NCI-H2029 treated with DMSO at 0.1 percent for 48 hours (cell line): ENCODE data around the gene WIPF2.
"Not testable (repeated sequence)": the region's sequence is repeated elsewhere in the genome, so short reads cannot be mapped to it uniquely, and the experiment has no call there.

Experiments used
- DNase-seq: peaks from one replicate; lab custom pipeline; 2025; lab: John Stamatoyannopoulos, UW

WIPF2 gene

GRCh38 chr17:40295488-40296436 is 76.7 kb downstream of the WIPF2 start:
- no peak for DNase-seq

DNA sequence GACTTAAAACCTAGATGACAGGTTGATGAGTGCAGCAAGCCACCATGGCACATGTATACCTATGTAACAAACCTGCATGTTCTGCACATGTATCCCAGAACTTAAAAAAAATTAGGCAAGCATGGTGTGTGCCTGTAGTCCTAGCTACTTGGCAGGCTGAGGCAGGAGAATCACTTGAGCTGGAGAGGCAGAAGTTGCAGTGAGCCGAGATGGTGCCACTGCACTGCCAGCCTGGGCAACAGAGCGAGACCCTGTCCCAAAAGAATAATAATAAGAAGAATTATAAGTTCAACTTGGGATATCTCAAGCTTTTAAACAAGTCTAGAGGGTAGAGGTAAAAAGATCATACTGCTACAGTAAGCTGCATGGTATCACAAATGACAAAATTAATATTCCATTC is 78.4 kb downstream of the WIPF2 start:
- DNase-seq, result no peak

- no peak for DNase-seq
Measured at GRCh38 chr17:40298726-40299125, 79.6 kb downstream of the WIPF2 start.

DNA sequence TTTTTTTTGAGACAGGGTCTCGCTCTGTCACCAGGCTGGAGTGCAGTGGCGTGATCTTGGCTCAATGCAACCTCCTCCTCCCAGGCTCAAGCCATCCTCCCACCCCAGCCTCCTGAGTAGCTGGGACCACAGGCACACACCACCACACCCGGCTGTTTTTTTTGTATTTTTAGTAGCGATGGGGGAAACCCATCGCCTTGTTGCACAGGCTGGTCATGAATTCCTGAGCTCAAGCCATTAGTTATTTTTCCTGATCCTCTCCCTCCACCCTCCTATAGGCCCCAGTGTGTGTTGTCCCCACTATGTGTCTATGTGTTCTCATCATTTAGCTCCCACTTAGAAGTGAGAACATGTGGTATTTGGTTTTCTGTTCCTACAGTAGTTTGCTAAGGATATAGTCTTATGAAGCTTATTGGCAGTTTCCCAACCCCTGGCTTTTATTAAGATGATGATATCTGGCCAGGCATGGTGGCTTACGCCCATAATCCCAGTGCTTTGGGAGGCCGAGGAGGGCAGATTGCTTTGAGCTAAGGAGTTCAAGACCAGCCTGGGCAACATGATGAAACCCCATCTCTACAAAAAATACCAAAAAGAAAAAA is 80.2 kb downstream of the WIPF2 start:
- DNase-seq, result not testable (repeated sequence)

DNA sequence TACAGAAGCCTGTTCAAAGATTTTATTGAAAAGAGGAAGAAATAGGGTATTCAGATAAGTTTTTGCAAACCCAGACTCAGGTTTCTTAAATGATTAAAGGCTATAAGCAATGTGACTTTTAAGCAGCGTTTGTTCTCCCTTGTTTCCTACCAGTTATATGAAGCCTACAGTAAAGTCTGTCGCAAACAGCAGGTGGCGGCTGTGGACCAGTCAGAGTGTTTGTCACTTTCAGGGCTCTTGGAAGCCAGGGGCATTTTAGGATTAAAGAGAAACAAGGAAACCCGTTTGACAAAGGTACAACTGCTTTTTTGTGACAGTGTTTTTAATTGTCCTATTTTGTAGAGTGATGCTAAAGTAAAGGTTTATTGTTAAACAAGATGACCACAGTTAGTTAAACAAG is 82.2 kb downstream of the WIPF2 start:
- DNase-seq, result no peak

DNA sequence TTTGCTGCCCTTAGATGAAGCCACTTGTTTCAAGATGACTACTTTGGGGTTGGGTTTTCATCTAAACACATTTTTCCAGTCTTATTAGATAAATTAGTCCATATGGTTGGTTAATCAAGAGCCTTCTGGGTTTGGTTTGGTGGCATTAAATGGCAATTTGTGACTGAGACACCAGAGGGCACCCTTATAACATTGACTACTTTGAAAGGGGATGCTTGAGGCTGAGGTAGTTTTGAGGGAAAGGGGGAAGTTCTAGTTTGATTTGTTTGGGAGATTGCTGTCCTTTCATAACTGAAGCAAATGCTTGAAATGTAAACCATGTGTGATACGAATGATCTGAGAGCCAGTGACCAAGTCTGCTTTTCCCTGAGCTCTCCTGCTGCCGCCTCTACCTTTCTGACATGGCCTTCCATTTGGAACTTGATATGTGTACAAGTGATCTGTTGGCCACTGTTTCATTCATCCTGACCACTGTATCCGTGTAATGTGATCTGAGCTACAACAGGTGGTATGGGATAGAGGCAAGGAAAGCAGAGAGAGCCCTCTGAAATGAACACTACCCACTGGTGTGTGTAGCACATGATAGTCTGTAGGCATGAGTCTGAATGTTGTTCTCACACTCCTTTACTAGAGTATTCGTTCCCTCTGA is 84.0 kb downstream of the WIPF2 start:
- peak; percentile 81 for DNase-seq

- DNase-seq, result peak; percentile 52
Measured at GRCh38 chr17:40303708-40304551, 84.8 kb downstream of the WIPF2 start.

GRCh38 chr17:40304552-40304863 is 85.4 kb downstream of the WIPF2 start:
- not testable (repeated sequence) for DNase-seq

GRCh38 chr17:40304866-40305265 is 85.8 kb downstream of the WIPF2 start:
- DNase-seq, result not testable (repeated sequence)

GRCh38 chr17:40306395-40306794 is 87.3 kb downstream of the WIPF2 start:
- DNase-seq, result no peak

DNA sequence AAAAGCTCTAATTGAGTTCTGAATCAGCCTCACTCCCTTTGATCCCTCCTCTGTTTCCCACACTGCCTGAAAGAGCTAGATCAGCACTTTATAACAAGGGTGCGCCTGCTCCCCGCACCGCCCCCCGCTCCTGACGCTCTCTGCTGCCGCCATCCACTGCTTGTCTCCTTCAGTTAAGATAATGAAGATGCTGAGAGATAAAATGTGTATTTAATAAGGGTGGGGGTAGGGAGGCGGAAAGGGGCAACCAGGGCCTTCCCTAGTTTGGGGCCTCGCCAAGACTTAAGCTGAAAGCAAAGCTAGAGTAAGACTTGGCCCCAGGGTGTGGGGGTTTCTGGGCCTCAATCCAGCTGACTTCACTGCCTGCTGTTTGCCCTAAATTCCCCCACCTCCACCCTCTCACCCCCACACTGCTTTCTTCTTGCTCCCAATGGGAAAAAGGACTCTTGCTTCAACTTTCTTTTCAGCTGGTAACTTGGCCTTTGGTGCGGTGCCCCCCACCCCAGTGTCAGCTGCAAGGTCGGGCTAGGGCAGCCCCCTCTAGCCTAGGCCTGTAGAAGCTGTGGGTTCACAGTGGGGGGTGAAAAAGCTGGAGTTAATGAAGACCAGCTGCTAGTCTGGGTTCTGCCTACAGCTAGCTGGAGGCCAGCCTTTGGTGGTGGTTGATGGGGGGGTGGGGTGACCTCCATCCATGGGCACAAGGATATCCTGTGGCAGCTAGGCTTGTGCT is 88.1 kb downstream of the WIPF2 start:
- DNase-seq, result no peak

DNA sequence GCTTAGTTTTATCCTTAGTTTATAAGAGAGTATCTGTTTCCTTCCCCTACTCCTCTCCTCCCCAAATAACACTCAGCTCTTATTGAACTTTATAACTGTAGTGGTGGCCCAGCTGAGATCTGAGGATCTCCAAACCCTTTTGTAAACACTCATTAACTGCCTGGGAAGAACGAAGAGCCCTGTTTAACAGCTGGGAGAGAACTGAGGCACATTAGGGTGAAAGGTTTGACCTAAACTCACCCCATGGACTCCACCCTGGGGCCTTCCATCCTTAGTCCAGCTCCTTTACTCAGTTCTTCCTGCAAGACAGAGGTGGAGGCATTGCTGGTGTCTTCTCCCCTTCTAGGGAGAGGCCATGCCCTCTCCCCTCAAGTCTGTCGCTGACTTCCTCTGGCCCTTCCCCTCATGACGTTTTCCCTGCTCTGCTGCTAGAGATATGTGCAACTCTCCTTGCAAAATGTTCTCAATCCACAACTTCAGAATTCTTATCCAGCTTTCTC is 88.7 kb downstream of the WIPF2 start:
- no peak for DNase-seq

GRCh38 chr17:40309031-40309948 is 90.2 kb downstream of the WIPF2 start, which contains the start of gene RARA:
Gene RARA (plus strand): TSS chr17:40309180. CDS start chr17:40331219, 22,039 bp downstream.
- no peak for DNase-seq

GRCh38 chr17:40309949-40310510 is 90.9 kb downstream of the WIPF2 start:
- no peak for DNase-seq

DNA sequence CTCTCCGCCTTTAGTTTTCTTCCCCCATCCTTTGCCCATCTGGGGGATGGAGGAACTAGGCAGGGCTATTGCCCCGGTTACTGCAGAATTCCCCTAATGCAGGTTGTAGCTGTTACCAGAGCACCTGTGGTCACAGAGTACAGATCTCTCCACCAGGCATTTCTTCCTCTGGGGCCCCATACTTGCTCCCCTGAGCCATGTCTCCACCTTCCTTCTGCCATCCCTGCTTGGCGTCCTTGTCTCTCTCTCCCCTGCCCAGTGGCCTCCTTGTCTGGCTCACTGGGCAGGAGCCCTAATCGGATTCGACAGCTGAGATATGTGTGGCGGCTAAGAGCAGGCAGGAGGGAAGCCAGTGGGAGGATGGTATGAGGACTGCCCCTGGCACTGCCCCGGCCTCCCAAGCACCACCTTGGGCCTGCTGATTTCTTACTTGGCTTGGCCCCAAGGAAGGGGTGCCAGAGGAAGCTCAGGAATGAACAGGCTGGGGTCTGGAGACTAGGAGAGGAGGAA is 91.8 kb downstream of the WIPF2 start:
- no peak for DNase-seq

- DNase-seq, result peak; percentile 47
Measured at GRCh38 chr17:40311575-40311974, 92.5 kb downstream of the WIPF2 start.

GRCh38 chr17:40312131-40312731 is 93.1 kb downstream of the WIPF2 start:
- DNase-seq, result no peak

DNA sequence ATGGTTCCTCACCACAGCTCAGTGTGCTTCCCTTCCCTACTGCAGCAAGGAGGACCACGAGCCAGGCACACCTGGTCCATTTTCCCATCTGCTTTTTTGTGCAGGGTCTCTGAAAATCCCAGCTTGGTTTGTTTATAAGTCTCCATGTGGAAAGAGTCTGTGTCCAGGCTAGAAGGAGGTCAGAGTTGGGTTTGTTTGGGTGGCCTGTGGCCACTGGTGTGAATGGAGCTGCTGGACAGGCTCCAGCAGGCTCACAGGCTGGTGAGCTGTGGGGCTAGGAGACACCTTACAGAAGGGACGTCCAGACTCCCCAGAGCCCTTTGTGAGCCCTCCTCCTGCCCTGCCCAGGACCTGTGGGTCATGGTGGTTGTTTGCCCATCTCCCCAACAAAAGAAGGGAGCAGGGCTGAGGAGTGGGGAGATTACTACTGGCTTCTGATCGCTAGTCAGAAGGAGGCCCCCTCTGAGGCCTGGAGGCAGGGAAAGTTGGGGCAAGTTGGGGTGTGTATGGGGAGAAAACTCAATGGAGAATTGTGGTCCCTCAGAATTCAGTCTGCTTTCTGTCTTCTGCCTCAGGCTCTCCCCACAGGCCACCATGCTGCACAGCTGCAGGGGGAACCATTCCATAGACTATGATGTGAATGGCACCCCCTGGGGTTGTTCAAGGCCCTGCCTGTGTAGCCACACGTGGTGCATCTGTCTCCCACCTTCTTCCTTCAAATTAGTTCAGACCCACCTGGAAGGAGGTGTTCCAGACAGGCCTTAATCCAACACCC is 94.0 kb downstream of the WIPF2 start:
- no peak for DNase-seq
